PFSK-1 (cell line): ENCODE data around the gene BCL2L1.

Experiments used
- FOXP2 ChIP-seq: optimal IDR thresholded peaks from 2 replicates; pipeline ENCODE3; 2011; ENCODE audit warnings: borderline replicate concordance, control low read depth, inconsistent platforms; ENCODE audit not compliant: insufficient read depth; ENCODE audit errors: extremely low read length, extremely low read depth
- POLR2AphosphoS5 ChIP-seq: IDR thresholded peaks from 2 replicates; pipeline ENCODE4 v1.6.1; 2012; ENCODE audit warnings: low read depth, mild to moderate bottlenecking, control low read depth, low read length, moderate library complexity
- REST ChIP-seq, 2 experiments: IDR thresholded peaks; 2 replicates each; pipeline versions ENCODE4 v1.6.1 to v1.8.0; 2011 to 2012; ENCODE audit warnings: low read depth in 2 of 2, low read length in 2 of 2, control low read depth in 1 of 2, inconsistent platforms in 1 of 2, mild to moderate bottlenecking in 1 of 2, moderate library complexity in 1 of 2; ENCODE audit not compliant: insufficient read depth in 1 of 2
- SIN3A ChIP-seq: IDR thresholded peaks from 2 replicates; pipeline ENCODE4 v1.6.1; 2012; ENCODE audit warnings: mild to moderate bottlenecking, low read length, moderate library complexity, borderline replicate concordance; ENCODE audit not compliant: insufficient read depth
- TAF1 ChIP-seq: IDR thresholded peaks from 2 replicates; pipeline ENCODE4 v1.6.1; 2012; ENCODE audit warnings: low read length, control low read depth, borderline replicate concordance; ENCODE audit not compliant: insufficient read depth

DNA sequence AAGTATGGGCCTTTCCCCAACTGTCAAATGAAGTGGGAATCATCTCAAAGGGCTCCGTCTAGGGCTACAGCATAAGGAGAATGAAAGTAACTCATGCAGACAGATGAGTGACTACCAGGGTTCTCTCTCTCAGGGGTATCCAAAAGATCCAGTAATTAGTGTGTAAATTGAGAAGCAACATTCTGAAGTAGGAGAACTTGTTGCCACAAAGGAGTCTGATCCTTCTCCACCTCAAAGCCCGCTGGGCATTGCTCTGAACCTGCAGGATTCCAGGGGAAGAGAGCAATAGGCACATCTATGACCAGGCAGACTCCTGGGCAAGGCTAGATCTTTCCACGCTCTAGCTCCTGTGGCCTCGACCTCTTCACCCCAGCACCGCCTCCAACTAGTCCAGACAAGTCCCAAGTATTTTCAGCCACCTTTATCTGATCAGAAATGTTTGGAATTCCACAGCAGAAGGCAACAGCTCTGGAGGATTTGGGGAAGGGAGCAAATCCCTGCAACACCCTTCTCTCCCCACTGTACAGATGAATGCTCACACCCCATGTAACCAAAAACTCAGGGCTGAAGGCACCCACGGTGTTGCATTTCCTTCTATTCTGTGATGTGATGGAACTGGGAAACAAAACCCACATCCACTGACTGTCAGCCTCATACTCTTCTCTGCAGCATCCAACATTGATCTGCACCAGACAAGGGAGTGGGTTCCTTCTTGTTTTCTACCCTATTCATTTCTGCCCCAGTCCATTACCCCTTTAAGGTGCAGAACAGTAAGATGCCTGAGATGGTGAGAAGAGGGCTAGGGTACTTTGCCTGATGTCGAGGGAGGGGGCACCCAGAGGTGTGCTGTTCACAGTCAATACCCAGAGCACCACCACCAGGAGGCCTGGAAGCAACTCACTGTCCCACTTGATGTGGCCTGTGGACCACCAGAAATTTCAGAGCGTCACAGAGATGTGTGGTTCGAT is 44.0 kb downstream of the BCL2L1 start:
- TF ChIP-seq FOXP2 (no peak), POLR2AphosphoS5 (no peak), REST (IDR thresholded peaks at IDR 0.05; ENCODE audit: insufficient read depth in 1 of 2, low read depth in 2 of 2, low read length in 2 of 2) (no peak), TAF1 (no peak), SIN3A (no peak)
